ENCODE data around the gene GIPC2.

GRCh38 chr1:78114034-78114956 is 68.5 kb downstream of the GIPC2 start:
- TF ChIP-seq CTCF (IDR thresholded peaks at IDR 0.05) (peak; percentile 79 to 98 (median 88)), POLR2A (IDR thresholded peaks at IDR 0.05) (no peak)

All from heart left ventricle (tissue), 13 donors.